ENCODE data around the gene NEU4.
"Not testable (repeated sequence)": the region's sequence is repeated elsewhere in the genome, so short reads cannot be mapped to it uniquely, and the experiment has no call there.

NEU4 gene

DNA sequence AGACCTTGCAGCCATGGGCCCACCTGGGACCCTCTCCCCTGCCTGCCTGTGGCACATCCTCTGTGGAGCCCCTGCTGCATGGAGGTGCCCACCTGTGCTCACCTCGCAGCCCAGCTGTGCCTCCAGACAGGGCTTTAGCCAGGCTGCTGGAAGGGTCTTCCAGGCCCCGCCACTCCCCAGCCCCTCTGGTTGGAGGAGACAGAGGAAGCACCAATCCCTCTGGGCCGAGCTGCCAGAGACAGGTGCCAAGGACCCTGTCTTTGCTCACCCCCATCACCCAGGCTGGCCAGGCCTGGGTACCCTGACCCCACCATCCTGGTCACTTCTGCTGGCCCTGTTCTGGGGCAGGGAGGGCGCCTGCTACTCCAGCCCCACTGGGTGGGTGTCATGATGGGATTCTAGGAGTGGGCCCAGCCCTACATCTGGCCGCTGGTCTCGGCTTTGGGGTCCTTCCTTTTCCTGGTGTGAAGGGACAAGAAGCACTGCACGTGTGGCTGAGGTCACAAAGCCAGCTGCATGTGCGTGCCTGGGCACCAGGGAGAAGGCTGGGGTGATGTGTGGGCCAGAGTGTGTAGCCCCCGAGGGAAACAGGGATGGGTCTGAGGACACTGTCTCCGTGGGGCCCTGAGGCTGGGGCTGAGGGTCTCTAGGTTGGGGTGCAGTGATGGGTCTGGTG, 9.3 kb upstream of the NEU4 start:
- DNase-seq = no peak

DNA sequence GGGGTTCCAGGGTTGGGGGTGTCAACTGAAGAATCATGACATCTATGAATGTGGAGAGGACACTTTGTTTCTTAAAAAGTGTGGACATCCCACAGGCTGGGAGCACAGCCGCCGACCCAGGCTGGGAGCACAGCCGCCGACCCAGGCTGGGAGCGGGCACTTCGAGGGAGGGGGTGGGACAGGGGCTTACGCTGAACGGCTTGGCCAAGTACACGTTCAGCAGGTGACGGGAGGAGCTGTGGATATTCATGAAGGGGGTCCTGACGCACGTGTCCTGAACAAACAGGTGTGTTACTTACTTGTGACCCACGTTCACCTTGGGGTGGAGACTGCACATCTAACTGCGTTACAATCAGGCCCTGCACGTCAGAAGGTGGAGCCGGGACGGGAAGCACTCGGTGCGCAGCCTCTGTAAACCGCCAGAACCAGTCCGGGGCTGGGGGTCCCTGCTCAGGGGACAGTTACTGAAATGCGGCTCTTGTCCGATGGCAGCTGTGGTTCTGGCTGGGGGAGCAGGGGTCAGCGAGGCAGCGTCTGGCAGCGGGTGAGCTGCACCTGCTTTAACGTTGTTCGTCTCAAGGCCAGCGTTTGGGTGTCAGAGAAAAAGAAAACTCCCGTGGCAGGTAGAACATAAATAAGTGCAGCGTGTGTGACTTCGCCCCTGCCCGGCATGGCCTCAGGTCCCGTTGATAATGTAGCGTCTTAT, 8.6 kb upstream of the NEU4 start:
- DNase-seq = not testable (repeated sequence)

DNA sequence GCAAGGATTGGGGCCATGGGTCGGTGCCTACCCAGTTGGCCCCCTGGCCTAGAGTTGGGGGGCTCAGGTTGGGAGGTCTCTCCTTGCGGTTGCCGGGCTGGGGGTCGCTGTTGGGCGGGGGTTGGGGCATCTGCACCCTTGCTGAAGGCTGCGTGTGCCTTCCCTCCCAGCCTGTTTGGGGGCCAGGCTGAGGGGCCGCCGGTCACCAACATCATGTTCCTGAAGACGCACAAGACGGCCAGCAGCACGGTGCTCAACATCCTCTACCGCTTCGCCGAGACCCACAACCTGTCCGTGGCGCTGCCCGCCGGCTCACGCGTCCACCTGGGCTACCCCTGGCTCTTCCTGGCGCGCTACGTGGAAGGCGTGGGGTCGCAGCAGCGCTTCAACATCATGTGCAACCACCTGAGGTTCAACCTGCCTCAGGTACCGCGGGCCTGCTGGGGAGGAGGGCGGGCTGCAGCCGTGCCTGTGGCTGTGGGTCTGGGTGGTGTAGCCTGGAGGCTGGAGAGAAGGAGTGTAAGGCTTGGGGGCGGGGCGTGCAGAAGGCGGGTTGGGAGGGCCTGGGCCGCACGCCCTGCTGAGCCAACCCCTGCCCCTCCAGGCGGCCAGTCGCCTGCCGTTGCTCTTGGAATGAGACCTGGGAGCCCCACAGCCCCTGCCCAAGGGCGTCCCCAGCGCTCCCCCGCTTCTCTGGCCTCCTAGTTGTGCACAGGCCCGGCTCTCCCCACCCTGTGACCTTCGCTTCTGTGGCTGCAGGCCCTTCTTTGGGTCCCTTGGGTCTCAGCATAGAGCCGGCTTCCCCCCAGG, 7.2 kb upstream of the NEU4 start:
- no peak for DNase-seq

DNA sequence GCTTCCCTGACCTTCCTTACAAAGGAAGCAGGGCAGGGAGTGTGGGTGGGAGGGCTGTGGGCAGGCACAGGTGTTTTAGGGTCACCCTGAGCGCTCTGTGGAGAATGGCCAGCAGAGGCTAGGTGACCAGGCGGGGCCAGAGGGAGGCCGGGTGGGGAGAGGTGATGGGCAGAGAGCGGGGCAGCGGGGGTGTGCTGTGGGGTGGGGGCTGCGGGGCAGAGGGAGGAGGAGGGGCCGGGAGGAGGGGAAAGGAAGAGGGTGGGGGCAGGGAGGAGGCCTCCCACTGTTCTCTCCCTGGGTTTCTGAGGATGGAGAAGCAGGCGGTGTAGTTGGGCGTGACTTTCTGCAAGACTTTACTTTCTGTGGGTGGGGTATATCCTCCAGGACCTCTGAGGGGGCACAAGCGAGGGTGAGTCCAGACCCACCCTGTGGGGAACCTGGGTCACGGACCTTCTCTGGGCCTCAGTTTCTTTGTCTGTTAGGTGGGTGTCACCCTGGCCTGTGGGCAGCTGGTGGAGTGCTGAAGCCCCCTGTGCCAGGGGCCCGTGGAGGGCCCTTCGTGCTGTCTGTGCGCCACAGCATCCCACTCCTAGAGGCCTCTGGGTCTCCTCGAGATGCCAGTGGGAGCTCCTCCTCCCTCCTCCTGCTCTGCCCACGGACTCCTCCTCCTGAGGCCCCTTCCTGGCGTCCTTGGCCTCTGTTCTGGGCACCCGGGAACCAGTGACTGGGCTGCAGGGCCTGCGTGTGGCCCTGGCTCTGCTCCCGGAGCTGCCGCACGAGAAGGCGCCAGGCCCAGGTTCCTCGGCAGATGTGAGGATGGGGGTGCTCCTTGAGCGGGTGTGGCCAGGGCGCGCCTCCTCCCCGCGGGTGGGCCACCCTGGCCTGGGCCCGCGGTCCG, 6.3 kb upstream of the NEU4 start:
- DNase-seq = no peak

DNA sequence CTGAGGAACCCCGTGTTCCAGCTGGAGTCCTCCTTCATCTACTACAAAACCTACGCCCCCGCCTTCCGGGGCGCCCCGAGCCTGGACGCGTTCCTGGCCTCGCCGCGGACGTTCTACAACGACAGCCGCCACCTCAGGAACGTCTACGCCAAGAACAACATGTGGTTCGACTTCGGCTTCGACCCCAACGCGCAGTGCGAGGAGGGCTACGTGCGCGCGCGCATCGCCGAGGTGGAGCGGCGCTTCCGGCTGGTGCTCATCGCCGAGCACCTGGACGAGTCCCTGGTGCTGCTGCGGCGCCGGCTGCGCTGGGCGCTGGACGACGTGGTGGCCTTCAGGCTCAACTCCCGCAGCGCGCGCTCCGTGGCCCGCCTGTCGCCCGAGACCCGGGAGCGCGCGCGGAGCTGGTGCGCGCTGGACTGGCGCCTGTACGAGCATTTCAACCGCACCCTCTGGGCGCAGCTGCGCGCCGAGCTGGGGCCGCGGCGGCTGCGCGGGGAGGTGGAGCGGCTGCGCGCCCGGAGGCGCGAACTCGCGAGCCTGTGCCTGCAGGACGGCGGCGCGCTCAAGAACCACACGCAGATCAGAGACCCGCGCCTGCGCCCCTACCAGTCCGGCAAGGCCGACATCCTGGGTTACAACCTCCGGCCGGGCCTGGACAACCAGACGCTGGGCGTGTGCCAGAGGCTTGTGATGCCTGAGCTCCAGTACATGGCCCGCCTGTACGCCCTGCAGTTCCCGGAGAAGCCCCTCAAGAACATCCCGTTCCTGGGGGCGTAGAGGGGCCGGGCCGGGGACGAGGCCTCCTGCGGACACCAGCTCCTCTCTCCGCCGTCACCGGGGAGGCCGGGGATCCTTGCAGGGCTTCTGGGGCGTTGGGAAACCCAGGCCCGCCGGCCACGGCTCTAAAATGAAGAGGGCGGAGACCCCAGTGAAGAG, 5.3 kb upstream of the NEU4 start:
- no peak for DNase-seq

DNA sequence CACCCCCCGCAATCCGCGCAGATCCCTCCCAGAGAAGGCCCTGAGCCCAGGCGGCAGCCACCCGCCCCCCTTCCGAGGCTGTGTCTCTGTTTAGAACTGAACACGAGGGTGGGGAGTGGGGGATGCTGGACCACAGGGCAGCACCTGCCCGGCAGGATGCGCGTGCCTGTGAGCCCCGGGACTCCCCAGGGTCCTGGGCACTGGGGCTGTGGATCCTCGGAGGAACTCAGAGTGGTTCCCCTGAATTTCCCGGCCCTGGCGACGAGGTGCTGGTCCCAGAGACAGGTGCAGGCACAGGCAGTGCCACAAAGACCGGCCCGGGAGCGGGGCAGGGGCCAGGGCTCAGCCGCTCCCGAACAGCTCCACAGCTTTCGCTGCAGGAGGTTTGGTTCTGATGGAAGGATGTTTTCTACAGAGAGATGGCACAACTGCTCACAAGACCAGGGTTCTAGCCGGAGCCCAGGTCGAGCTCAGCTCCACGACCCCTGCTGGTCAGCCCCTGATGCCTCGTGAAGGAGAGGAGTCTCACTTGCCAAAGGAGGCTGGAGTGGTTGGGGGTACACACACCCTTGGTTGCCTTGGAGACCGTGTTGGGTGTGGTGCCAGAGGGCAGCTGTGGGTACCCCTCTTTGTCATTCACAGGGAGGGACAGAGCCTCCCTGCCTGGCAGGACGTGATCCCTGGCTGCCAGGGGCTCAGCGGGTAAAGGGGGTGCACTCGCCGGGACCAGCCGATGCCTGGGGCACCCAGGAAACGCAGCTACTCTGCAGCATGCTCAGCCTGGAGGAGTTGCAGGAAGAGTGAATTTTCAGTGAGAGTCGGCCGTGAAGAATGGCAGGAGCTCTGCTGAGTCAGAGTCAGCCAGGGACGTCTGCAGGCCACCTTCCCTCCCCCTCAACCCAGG, 4.4 kb upstream of the NEU4 start:
- peak; percentile 33 for DNase-seq

DNA sequence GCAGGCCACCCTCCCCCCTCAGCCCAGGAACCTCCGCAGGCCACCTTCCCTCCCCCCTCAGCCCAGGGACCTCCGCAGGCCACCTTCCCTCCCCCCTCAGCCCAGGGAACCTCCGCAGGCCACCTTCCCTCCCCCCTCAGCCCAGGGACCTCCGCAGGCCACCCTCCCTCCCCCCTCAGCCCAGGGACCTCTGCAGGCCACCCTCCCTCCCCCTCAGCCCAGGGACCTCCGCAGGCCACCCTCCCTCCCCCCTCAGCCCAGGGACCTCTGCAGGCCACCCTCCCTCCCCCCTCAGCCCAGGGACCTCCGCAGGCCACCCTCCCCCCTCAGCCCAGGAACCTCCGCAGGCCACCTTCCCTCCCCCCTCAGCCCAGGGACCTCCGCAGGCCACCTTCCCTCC, 2.8 kb upstream of the NEU4 start:
- not testable (repeated sequence) for DNase-seq

DNA sequence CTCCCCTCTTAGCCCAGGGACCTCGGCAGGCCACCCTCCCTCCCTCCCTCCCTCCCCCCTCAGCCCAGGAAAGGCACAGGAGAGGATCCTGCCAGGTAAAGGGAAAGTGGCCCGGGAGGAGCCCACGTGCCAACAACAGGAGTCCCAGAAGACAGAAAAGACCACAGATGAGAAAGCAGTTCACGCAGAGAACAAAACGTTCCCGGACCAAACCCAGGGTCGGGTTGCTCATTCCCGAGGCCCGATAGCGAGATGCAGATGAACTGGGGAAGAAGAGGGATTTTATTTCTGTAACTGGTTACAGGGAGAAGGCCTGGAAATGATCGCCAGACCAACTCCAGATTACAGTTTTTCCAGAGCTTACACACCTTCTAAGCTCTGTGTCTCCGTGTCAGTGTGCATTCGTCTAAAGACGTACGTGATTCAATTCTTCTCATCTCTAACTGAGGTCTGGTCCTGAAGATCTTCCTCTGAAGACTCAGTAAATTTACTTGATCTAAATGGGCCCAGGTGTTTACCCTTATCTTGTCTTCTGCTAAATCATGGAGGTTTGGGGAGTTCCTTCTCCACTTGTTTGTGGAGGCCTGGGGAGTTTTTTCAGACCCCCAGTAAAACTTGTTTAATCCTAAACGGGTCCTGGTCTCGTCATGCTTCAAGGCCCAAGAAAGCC, 807 bp upstream of the NEU4 start:
- no peak for DNase-seq

DNA sequence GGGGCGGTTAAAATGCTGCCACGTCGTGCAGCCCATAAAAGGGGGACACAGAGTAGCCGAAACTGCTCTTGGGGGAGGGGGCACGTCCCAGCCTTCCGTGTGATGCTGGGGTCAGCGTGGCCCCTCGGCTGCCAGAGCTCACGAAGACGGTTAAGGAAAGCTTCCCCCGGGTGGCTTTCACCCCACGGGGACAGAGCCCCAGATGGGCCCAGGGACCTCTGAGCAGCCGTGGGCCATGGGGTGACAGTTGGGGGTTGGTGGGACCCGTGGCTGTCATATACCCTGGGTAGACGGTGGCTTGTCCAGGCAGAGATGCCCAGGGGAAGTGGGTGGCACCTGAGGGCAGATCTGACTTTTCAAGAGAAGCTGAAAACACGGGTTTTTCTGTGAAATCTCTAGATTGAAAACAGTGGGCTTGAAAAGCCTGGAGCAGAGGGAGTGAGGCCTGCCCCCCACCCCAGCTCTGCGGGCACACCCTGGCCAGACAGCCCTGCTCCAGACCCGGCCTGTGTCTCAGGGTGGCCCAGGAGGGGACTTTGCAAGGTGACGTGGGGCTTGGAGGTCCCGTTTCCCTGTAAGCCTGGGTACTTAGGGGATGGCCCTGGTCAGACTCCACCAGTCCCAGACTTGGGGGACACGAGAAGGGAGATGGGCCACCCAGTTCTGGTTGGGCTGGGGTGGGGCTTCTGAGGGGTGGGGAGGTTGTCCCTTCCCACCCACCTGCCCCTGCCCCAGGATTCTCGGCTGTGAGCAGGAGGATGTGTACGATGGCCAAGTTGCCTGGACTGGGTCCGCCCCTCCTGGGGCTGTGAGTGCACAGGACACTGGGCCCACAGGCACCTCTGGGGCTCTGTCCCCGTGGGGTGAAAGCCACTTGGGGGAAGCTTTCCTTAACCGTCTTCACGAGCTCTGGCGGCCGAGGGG, 652 bp downstream of the NEU4 start:
- no peak for DNase-seq

DNA sequence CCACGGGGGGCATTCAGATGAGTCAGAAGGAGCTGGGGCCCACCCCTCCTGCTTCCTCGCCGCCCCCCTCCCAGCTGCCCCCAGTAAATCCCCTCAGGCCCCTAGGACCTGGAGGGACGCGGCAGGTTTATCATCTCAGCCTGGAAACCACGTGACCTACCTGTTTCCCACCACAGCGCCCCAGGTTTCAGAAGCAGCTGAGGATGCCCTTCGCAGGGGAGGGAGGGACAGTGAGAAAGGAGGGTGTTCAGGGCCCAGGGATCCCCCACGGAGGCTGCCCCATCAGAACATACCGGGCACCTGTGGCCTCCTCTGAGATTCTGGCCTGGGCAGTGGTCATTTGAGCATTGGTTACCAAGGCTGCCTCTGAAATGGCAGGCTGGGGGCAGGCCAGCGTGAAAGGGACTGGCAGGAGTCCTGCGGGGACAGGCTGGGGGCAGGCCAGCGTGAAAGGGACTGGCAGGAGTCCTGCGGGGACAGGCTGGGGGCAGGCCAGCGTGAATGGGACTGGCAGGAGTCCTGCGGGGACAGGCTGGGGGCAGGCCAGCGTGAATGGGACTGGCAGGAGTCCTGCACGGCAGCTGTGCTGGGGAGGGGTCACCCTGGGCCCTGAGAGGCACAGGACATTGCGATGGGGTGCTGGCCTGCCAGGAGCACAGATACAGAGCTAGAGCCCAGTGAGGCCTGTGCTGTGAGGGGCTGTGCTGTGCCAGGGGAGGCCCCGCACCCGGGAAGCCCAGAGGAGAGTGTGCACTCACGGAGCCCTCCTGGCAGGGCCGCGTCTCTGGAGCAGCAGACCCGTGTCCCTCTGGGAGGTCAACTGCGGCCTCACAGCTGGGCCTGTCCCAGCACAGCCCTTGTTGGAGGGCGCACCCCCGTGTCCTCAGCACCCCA, 1.6 kb downstream of the NEU4 start:
- no peak for DNase-seq

DNA sequence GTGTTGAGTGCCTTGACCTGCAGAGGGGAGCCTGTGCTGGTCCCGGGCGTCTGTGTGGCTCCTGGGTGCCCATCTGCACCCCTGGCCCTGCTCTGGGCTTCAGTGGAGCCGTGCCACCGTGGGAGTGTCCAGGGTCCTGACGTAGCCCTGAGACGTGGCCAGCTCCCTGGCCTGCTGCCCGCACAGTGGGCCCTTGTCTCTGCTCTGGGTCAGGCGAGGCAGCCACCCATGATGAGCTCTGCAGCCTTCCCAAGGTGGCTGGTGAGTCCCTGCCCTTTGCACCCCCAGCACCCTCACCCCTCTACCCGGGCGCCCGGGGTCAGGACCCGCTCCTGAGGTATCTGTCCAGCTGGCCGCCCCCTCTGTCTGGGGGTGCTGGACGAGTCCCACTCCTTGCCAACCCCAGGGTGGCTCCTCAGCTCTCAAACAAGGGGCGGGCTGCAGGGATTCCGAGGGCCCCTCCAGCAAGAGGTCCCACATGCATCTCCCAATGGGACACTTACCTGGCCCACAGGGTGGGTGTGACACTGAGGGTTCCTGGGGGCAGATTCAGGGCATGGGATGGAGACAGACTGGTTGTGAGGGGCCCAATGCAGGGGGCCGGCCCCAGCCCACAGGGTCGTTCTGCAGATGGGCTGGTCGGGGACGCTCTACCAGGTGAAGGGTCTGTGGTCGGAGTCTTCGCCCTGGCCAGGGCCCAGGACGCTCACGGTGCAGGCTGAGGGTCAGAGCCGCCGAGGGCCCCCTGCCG, 2.4 kb downstream of the NEU4 start:
- DNase-seq = no peak

DNA sequence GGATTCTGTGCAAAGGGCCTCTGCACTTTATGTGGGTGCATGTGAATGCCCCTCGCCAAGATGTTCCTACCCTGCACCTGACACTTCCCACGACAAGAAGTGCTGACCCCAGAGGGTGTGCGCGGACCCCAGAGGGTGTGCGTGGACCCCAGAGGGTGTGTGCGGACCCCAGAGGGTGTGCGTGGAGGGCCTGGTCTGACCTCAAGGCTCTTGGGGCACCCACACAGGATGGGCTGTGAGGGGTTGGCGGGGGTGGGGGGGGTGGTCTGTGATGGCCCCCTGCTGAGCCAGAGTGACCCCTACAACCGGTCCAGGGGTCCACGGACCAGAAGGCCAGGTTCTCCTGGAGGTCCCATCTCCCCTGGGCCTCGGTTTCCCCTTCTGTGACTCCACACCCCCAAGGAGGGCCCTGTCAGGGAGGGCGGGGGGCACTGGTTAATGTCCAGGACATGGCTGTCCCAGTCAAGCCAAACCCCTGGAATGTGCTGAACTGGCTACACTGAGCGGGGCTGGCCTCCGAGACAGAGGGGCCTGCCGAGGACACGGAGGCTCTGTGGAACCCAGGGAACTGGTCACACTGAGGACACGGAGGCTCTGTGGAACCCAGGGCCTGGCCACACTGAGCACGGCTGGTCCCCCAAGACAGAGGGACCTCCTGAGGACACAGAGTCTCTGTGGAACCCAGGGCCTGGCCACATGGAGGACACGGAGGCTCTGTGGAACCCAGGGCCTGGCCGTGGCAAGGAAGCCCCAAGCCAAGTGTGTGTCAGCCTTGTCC, 3.1 kb downstream of the NEU4 start:
- DNase-seq = no peak

DNA sequence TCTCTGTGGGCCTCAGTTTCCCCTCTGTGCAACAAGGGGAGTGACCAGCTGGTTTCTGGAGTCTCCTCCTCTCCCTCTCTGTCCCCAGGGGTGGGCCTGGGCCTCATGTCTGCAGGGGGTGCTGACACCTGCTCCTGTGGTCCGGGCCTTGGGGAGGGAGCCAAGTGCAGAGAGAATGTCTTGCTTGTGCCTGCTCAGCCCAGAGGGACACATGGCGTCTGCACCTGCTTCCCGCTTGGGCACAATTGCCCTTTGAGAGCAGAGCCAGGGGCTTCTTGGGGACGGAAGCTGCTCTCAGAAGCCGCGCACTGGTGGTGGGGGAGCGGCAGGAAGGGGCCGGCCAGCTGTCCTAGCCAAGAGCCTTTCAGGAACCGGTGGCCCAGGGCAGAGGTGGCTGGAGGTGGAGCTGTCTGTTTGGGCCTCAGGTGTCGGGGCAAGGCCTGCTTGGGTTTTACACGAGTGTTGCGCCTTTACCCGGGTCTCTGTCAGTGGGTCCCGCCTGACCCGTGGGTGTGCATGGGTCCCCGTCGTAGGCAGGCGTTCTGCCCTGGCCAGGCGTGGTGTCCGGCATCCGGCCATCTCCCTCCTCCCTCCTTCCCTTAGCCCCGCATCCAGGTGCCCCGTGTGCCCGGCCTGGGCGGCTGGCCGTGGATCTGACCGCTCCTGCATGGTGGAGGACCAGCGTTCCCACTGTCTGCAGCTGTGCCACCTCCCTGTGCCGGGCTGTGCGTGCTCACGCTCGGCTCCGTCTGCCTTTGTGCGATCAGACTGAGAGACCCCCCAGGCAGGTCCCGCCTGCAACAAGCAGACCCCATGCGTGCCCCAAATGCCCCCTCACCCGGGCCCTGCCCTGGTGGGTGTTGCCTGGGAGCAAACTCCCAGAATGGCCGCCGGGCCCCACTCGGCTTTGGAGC, 4.0 kb downstream of the NEU4 start:
- no peak for DNase-seq

DNA sequence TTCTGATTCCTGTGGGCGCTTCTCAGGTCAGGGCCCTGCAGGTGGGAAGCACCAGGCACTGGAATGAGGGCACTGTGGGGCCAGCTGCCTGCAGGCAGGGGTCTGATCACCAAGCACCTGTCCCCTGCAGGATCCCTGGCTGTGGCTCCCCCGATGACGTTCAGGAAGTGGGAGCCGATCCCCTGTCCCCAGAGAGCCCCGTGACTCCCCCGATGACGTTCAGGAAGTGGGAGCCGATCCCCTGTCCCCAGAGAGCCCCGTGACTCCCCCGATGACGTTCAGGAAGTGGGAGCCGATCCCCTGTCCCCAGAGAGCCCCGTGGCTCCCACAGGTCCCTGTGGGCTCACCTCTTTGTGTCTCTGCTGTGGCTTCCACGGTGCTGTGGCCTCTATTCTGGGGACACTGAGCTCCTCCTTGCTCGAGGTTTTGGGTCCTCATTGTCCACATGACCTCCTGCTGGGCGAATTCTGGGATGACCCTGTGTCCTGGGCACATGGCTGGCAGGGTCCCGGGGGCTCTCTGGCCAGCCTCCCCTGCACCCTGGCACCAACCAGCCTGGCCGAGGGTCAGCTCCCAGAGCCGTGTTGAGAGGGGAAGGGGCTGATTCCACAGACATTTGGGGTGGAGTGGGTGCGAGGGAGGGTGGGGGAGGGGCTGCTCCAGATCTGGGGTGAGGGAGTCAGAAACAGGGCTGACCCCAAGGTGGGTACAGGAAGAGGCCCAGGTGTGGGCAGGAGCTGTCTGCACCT, 4.8 kb downstream of the NEU4 start:
- DNase-seq = no peak

DNA sequence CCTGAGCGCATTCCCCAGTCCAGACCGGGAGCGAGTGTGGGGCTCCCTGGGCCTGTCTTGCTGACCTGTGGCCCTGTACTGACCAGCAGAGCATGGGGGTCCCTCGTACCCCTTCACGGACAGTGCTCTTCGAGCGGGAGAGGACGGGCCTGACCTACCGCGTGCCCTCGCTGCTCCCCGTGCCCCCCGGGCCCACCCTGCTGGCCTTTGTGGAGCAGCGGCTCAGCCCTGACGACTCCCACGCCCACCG, 5.3 kb downstream of the NEU4 start:
- no peak for DNase-seq
